Smooth muscle cell (in vitro differentiated cells): ENCODE results near the gene HILPDA. TPM values are rescaled to one million over a fixed set of nuclear protein-coding genes. Genes with fewer than 3 reads are reported as not detected.
"Not testable (repeated sequence)": the region's sequence is repeated elsewhere in the genome, so short reads cannot be mapped to it uniquely, and the experiment has no call there.

Experiments used
- DNase-seq: peaks from one replicate; lab custom pipeline; 2025; ENCODE audit not compliant: unreplicated experiment; lab: John Stamatoyannopoulos, UW
- H2AFZ ChIP-seq: fragments of 200-600 bp; sonication (generic); 2 replicates; pipeline ENCODE4 v1.6.0; 2016; ENCODE audit warnings: antibody characterized with exemption, low read depth, mild to moderate bottlenecking
- H3F3A ChIP-seq: fragments of 200-600 bp; sonication (generic); 2 replicates; pipeline ENCODE4 v1.6.0; 2017; ENCODE audit warnings: antibody characterized with exemption, low read depth
- H3K27ac ChIP-seq: fragments of 200-600 bp; sonication (generic); 2 replicates; pipeline ENCODE4 v1.5.1; 2016; ENCODE audit warnings: low read depth, mild to moderate bottlenecking
- H3K27me3 ChIP-seq: fragments of 200-600 bp; sonication (generic); 2 replicates; pipeline ENCODE4 v1.6.1; 2016; ENCODE audit warnings: low read depth, mild to moderate bottlenecking
- H3K36me3 ChIP-seq: fragments of 200-600 bp; sonication (generic); 2 replicates; pipeline ENCODE4 v1.5.1; 2016; ENCODE audit warnings: low read depth
- H3K4me1 ChIP-seq: fragments of 200-600 bp; sonication (generic); 2 replicates; pipeline ENCODE4 v1.5.1; 2016; ENCODE audit warnings: low read depth
- H3K4me2 ChIP-seq: fragments of 200-600 bp; sonication (generic); 2 replicates; pipeline ENCODE4 v1.6.0; 2016; ENCODE audit warnings: mild to moderate bottlenecking
- H3K4me3 ChIP-seq: fragments of 200-600 bp; sonication (generic); 2 replicates; pipeline ENCODE4 v1.5.1; 2016; ENCODE audit warnings: mild to moderate bottlenecking
- H3K79me2 ChIP-seq: fragments of 200-600 bp; sonication (generic); 2 replicates; pipeline ENCODE4 v1.6.0; 2016; ENCODE audit warnings: low read depth, mild to moderate bottlenecking
- H3K9ac ChIP-seq: fragments of 200-600 bp; sonication (generic); 2 replicates; pipeline ENCODE4 v1.6.0; 2016; ENCODE audit warnings: low read depth
- H3K9me3 ChIP-seq: fragments of 200-600 bp; sonication (generic); replicated peaks from 2 replicates; pipeline ENCODE4 v1.5.1; 2016; ENCODE audit warnings: low read depth
- H4K20me1 ChIP-seq: fragments of 200-600 bp; sonication (generic); 2 replicates; pipeline ENCODE4 v1.6.0; 2016; ENCODE audit warnings: low read depth
- WGBS: methylation state at CpG from one replicate; pipeline ENCODE4 v1.1.7; 2016; ENCODE audit warnings: low lambda C conversion rate; 5-methylcytosine and 5-hydroxymethylcytosine counted together
- polyA plus RNA-seq: library from polyadenylated mRNA; unstranded; fragments of >200 nt; fragmentation: Nextera tagmentation; extraction: Ambion mirVana; gene quantifications from 2 replicates; pipeline ENCODE4 v1.2.1, GENCODE V29; 2016
- small RNA-seq: library from RNA; depleted of rRNA; stranded (forward); fragments of <200 nt; gene quantifications from one replicate; pipeline ENCODE3, GENCODE V24; 2014
- total RNA-seq: library from RNA; depleted of rRNA; stranded (reverse); fragments of >200 nt; gene quantifications from 2 replicates; pipeline ENCODE4 v1.2.3, GENCODE V29; 2014

The HILPDA gene
- total and polyA plus RNA-seq, 2 experiments from 2014 or later: 37.5 to 90.2 TPM

DNA sequence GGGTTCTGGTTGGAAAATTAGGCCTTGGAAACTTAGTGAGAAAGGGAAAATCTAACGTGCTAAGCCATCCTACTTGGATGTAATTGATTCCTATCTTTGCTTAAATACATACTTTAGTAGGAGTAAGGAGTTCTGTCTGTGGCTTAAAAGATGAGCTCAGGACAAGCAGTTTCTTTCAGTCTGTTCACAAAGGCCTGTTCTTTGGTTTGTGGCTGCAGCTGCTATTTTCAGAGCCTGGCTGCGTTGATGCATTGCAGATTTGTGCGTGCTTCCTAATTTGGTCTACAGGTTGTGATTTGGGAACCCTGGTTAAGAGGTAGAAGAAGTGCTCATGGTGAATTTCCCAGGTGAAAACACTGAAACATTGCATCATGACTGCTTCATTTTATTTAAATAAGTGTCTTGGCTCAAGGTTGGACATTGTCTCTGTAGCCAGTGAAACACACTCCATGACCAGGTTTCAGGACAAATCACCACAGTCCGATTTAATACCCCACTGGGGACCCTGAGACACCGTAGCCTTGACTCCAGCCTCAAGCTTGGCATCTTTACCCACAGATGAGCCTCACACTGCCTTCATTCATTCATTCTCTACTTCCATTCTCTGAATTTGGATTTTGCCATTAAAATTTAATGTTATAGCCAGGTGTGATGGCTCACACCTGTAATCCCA is 51.8 kb downstream of the HILPDA start:
- not testable (repeated sequence) for H3K36me3 ChIP-seq, H3K4me3 ChIP-seq, H3K79me2 ChIP-seq, H3K4me1 ChIP-seq, H3K9me3 ChIP-seq, H2AFZ ChIP-seq, H4K20me1 ChIP-seq, H3K27ac ChIP-seq, H3K27me3 ChIP-seq, DNase-seq, H3F3A ChIP-seq, H3K4me2 ChIP-seq, H3K9ac ChIP-seq
- WGBS: 94% methylated on average over 5 of the region's 5 CpGs

Small RNA genes within 50 kb of the gene (small RNA-seq; reads per million reads assigned to genes)
- not detected for gene AC010655.1
- gene AC010655.2: not detected
- not detected for gene RF00017
- gene RNU7-54P: not detected

Other genes starting within 250 kb of the HILPDA start
- gene LEP, start 214.6 kb upstream of the HILPDA start, total RNA-seq: not detected in 2 replicates
- gene LEP, start 214.6 kb upstream of the HILPDA start, polyA plus RNA-seq: not detected in 2 replicates
- 13.7 and 17.3 TPM in 2 replicates for gene RBM28, start 112.0 kb upstream of the HILPDA start, total RNA-seq
- gene RBM28, start 112.0 kb upstream of the HILPDA start, polyA plus RNA-seq: 23.2 and 27.1 TPM in 2 replicates
- 0.09 and 2.5 TPM in 2 replicates for gene PRRT4, start 94.2 kb upstream of the HILPDA start, total RNA-seq
- gene PRRT4, start 94.2 kb upstream of the HILPDA start, polyA plus RNA-seq: 0.83 and 1.5 TPM in 2 replicates
- gene IMPDH1, start 45.9 kb upstream of the HILPDA start, total RNA-seq: 48.4 and 56.0 TPM in 2 replicates
- 99.4 and 129 TPM in 2 replicates for gene IMPDH1, start 45.9 kb upstream of the HILPDA start, polyA plus RNA-seq
- 25.7 and 28.9 TPM in 2 replicates for gene METTL2B, start 20.9 kb downstream of the HILPDA start, total RNA-seq
- gene METTL2B, start 20.9 kb downstream of the HILPDA start, polyA plus RNA-seq: 11.9 and 13.1 TPM in 2 replicates
- gene GARIN1A, start 216.4 kb downstream of the HILPDA start, total RNA-seq: 0.49 and 1.2 TPM in 2 replicates
- gene GARIN1A, start 216.4 kb downstream of the HILPDA start, polyA plus RNA-seq: 0.46 and 0.60 TPM in 2 replicates